GM19035 (cell line): Measurements from ENCODE around the gene ZEB2.
"Not testable (repeated sequence)": the region's sequence is repeated elsewhere in the genome, so short reads cannot be mapped to it uniquely, and the experiment has no call there.

Experiments
- ATAC-seq: cut with Tn5 transposase; IDR thresholded peaks from one replicate; pipeline ENCODE4 v1.9.1; 2021; ENCODE audit not compliant: unreplicated experiment

ZEB2 gene

GRCh38 chr2:144390424-144391020 lies 129.4 kb downstream of the ZEB2 start:
- ATAC-seq = no peak

GRCh38 chr2:144389930-144390311 lies 130.0 kb downstream of the ZEB2 start:
- no peak for ATAC-seq

- no peak for ATAC-seq
Measured at GRCh38 chr2:144389151-144389929, 130.6 kb downstream of the ZEB2 start.

- no peak for ATAC-seq
Measured at GRCh38 chr2:144385381-144385780, 134.5 kb downstream of the ZEB2 start.

GRCh38 chr2:144383571-144384100 lies 136.3 kb downstream of the ZEB2 start:
- ATAC-seq = no peak

GRCh38 chr2:144382849-144383248 lies 137.1 kb downstream of the ZEB2 start:
- peak; percentile 98 for ATAC-seq

GRCh38 chr2:144381716-144382115 lies 138.2 kb downstream of the ZEB2 start:
- no peak for ATAC-seq

GRCh38 chr2:144379851-144380311 lies 140.0 kb downstream of the ZEB2 start:
- no peak for ATAC-seq

GRCh38 chr2:144378551-144378950 lies 141.4 kb downstream of the ZEB2 start:
- ATAC-seq = no peak

- ATAC-seq = no peak
Measured at GRCh38 chr2:144377914-144378313, 142.0 kb downstream of the ZEB2 start.

- no peak for ATAC-seq
Measured at GRCh38 chr2:144376926-144377325, 143.0 kb downstream of the ZEB2 start.

- ATAC-seq = no peak
Measured at GRCh38 chr2:144376460-144376859, 143.5 kb downstream of the ZEB2 start.

GRCh38 chr2:144374163-144374661 lies 145.7 kb downstream of the ZEB2 start:
- ATAC-seq = peak; percentile 52

GRCh38 chr2:144372410-144373080 lies 147.4 kb downstream of the ZEB2 start:
- no peak for ATAC-seq

GRCh38 chr2:144370937-144371584 lies 148.9 kb downstream of the ZEB2 start:
- ATAC-seq = no peak

GRCh38 chr2:144369416-144369815 lies 150.5 kb downstream of the ZEB2 start:
- ATAC-seq = no peak

GRCh38 chr2:144366825-144367429 lies 153.0 kb downstream of the ZEB2 start:
- no peak for ATAC-seq

GRCh38 chr2:144364944-144365738 lies 154.8 kb downstream of the ZEB2 start:
- peak; percentile 89 for ATAC-seq

GRCh38 chr2:144364247-144364646 lies 155.7 kb downstream of the ZEB2 start:
- ATAC-seq = not testable (repeated sequence)

- ATAC-seq = no peak
Measured at GRCh38 chr2:144362401-144362800, 157.5 kb downstream of the ZEB2 start.
